Memory B cell (primary cell): ENCODE measurements around the gene SCO2.

Source experiments
- ATAC-seq: fragments of 150-1000 bp; cut with Tn5 transposase; 2 replicates; pipeline ENCODE4 v1.10.0; 2021; ENCODE audit warnings: low read depth, mild to moderate bottlenecking, moderate library complexity
- DNase-seq, 2 donors: peaks; one replicate each; pipeline ENCODE4 v3.0.0; 2022; ENCODE audit warnings: low spot score in 2 of 2
- H3K27ac Mint-ChIP-seq: one replicate; pipeline ENCODE4 v1.8.0; 2022; ENCODE audit warnings: mild to moderate bottlenecking, moderate library complexity, mixed read lengths
- H3K27me3 Mint-ChIP-seq: one replicate; pipeline ENCODE4 v1.8.0; 2022; ENCODE audit warnings: mixed read lengths
- H3K36me3 Mint-ChIP-seq: one replicate; pipeline ENCODE4 v1.8.0; 2022; ENCODE audit warnings: mild to moderate bottlenecking, mixed read lengths
- H3K4me1 Mint-ChIP-seq: one replicate; pipeline ENCODE4 v1.8.0; 2022; ENCODE audit warnings: mixed read lengths
- H3K4me3 Mint-ChIP-seq: one replicate; pipeline ENCODE4 v1.8.0; 2022; ENCODE audit warnings: mild to moderate bottlenecking, moderate library complexity, mixed read lengths
- H3K9me3 Mint-ChIP-seq: one replicate; pipeline ENCODE4 v1.8.0; 2022; ENCODE audit warnings: mixed read lengths

SCO2 gene, protein sequence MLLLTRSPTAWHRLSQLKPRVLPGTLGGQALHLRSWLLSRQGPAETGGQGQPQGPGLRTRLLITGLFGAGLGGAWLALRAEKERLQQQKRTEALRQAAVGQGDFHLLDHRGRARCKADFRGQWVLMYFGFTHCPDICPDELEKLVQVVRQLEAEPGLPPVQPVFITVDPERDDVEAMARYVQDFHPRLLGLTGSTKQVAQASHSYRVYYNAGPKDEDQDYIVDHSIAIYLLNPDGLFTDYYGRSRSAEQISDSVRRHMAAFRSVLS

DNA sequence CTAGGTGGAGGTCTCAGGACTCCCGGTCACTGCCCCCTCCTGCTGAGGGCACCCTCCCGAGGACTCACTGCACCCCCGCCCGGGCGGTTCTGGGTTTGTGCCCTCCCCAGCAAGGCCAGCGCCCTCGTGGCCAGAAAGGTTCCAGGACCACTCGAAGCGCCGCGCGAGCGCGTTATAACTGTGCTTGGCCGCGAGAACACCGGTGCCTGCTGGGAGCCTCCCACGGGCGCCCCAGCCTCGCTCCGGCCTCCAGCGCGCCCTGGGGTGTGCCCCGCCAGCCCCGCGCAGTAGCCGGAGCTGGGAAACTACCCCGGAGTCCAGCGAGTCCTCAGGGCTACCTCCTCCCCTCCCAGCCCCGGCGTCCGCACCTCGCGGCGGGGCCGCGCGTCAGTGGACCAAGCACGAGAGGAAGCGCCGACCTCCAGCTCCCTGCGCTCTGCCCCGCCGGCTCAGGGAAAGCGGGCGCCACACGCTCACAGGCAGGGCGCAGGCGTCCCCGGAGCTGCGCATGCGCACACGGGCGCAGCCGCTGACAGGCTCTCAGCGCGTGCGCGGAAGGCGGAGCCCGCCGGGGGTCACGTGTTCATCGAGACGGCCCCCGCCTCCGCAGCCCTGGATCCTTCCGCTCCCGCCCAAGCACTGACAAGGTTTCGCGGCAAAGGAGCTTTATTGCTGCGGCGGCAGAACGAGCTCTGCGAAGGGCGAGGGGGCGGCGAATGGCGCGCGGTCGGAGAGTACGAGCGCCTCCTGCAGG, at the start of gene SCO2:
TSS of gene SCO2 (minus strand) at position 495 of the 754 bp plus-strand sequence. CDS start 1,187 bp downstream, outside the sequence.
- H3K27ac Mint-ChIP-seq, result peak within 1 kb of the TSS; percentile 95
- no peaks in the 10 kb centered on the region for H3K9me3 Mint-ChIP-seq
- H3K4me1 Mint-ChIP-seq, result peaks cover 24% of the 10 kb centered on the region
- ATAC-seq, result peak; percentile 58
- H3K4me3 Mint-ChIP-seq, result peak within 1 kb of the TSS; percentile 88
- H3K27me3 Mint-ChIP-seq, result no peaks in the 10 kb centered on the region
- H3K36me3 Mint-ChIP-seq, result peaks cover 5% of the 10 kb centered on the region
- peak; percentile 96 to 97 for DNase-seq

DNA sequence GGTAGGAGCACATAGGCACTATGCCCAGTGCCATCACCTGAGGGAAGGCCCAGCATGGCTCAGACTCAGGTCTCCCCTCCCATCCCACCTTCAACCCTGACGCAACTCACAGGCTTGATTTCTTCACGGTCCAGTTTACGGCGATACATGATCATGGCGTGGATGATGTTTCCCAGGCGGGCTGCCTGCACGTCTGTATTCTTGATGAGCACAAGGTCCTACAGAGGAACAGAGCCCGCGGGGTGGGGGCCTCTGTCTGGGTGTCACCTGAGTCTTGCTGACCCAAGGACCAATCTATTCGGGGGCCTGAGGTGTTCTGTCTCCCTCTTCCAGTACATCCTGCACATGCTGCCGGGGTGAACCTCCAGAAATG, 49.0 kb upstream of the SCO2 start:
- Mint-ChIP-seq H3K27ac (no peak overlapping the region), H3K27me3 (no peaks in the 10 kb centered on the region), H3K4me1 (peaks cover 13% of the 10 kb centered on the region), H3K4me3 (no peak overlapping the region), H3K9me3 (no peaks in the 10 kb centered on the region), H3K36me3 (peaks cover 12% of the 10 kb centered on the region)
- no peak for ATAC-seq
- no peak for DNase-seq

DNA sequence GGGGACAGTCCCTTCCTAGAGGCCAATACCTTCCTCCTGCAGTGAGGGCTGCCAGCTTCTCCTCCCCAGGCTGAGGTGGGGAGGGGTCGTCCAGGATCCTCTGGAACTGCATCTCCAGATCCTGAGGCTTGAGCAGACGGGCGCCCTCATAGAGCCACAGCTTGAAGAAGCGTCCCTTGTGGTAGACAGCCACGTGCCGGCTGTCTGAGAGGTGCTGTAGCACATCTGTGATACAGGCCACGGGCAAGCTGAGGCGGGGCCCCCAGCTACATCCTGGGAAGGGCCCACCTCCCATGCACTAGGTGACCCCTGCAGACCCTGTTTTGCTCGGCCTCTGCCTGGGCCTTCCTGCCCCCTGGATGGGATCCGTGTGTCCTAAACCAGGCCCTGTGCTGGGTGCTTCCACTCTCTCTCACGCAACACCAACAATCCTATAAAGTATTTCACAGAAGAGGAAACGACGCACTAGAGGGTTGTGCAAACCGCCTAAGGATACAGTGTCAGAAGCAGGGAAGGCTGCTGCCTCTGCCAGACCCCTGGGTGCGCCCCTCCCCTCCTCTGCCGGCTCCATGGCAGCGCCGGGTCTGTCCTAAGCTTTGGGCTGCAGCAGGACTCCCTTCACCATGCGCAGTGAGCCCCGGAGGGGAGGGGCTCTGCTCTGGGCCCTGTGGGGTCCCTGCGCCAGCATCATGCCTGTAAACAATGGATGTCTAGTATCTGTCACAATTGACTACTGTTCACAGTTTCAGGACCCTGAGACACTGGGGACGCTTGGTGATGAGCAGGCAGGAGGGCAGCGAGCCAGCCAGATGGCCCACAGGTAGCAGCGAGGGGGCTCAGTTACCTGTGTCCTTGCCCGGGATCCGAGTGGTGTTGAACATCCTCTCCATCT, 48.3 kb upstream of the SCO2 start:
- Mint-ChIP-seq H3K36me3 (peaks cover 12% of the 10 kb centered on the region), H3K4me1 (peaks cover 13% of the 10 kb centered on the region), H3K27ac (no peak overlapping the region), H3K27me3 (no peaks in the 10 kb centered on the region), H3K4me3 (no peak overlapping the region), H3K9me3 (no peaks in the 10 kb centered on the region)
- ATAC-seq (no peak), DNase-seq (no peak)

DNA sequence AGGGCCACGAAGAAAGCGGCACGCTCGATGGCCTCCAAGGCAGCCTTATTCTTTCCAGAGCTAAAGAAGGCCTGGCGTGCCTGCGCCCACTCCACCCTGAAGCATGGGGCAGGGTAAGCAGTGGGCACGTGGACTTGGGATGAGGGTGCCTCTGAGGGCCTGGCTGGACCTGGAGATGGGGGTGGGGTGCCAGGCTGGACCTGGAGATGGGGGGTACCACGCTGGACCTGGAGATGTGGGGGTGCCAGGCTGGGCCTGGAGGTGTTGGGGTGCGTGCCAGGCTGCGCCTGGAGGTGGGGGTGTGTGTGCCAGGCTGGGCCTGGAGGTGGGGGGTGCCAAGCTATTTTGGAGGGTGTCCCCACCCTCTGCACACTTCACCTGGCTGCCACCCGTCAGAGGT, 47.6 kb upstream of the SCO2 start:
- no peak for DNase-seq
- H3K4me3 Mint-ChIP-seq, result no peak overlapping the region

DNA sequence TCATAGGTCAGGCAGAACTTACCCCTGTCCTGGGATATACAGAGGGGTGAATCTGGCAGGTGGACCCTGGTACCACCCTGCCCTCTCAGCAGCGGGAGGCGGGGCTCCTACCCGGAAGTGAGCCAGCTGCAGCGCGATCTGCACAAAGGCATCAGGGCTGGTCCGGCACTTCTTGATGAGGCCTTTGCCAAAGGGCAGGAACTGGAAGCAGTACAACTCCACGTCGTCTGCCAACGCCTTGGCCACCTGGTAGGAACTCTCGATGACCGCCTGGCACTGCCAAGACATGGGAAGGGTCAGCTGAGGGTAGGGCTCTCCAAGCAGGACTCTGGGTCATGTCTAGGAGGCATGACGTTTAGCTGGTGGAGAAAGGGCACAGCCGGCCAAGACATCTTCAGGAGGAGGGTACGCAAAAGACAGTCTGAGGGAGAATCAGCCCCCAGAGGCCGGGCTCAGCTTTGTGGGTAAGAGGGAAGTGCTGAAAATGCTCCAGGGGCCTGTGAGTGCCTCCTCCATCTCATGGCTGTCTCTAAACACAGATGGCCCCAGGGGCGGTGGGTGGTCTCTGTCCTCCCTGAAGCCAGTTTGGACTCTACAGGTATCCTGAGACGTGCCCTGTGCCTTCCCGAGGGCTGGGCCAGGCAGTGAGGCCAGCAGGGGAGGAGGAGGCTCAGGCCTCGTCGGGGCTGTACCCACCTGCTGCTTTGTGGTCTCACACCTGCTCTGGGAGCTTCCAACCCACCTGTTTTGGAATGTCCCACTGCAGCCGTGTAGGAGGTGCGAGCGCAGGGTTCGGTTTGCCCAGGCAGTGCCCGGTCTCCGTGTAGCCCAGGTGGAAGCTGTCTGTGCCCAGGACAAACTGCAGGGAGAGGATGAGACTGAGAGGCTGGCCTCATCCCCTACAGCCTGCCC, 46.1 kb upstream of the SCO2 start:
- Mint-ChIP-seq H3K4me3 (no peak overlapping the region), H3K27me3 (no peaks in the 10 kb centered on the region), H3K27ac (no peak overlapping the region), H3K9me3 (no peaks in the 10 kb centered on the region), H3K36me3 (peaks cover 11% of the 10 kb centered on the region), H3K4me1 (peaks cover 11% of the 10 kb centered on the region)
- ATAC-seq (no peak), DNase-seq (no peak)

More for the DNA sequence above, 47.6 kb upstream of the SCO2 start:
- Mint-ChIP-seq H3K4me1 (peaks cover 13% of the 10 kb centered on the region), H3K27me3 (no peaks in the 10 kb centered on the region), H3K36me3 (peaks cover 12% of the 10 kb centered on the region), H3K9me3 (no peaks in the 10 kb centered on the region), H3K27ac (no peak overlapping the region)
- ATAC-seq, result no peak

DNA sequence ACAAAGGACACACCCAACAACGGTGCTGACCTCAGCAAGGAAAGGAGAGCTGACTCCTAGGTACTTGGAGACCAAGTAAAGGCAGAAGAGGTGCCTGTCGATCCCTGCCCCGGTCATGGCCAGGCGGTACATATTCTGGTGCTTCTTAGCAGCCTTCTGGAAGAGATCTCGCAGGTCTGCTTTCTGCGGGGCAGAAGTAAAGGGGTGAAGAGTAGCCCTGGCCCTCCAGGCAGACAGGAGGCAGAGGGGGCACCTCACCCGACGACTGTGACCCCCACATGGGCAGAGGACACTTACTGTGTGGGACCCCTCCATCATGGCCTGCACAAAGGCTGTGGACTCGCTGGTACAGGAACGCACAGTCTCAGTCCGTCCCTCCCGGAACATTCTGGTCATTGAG, 45.5 kb upstream of the SCO2 start:
- Mint-ChIP-seq H3K27ac (no peak overlapping the region), H3K36me3 (peaks cover 11% of the 10 kb centered on the region), H3K4me1 (peaks cover 11% of the 10 kb centered on the region), H3K9me3 (no peaks in the 10 kb centered on the region), H3K4me3 (no peak overlapping the region), H3K27me3 (no peaks in the 10 kb centered on the region)
- ATAC-seq (no peak), DNase-seq (no peak)

DNA sequence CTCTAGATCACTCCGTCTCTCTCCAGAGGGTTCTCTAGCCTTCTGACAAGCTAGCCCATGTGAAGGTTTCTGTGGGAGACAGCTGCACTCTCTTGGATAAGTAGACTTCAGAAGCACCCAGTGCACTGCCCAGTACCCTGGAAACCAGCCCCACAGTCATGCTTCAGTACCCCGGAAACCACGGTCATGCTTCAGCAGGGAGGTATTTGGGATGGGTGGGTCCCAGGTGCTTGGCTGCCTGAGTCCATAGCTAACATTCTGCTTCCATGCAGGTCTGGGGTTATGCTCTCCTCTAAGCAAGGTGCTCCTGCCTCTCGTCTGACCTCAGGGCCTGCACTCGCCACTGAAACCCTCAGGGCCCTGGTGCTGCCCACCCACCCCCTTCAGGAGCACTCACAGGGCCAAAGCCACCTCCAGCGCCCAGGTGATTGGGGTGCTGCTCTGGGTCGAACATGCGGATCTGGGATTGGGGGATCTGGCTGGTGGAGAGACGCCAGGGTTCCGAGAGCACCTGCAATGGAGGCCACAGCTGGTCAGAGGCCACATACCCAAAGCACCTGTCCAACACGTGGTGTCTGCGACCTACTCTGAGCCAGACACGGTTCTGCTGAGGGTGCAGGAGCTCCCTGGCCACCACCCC, 44.6 kb upstream of the SCO2 start:
- DNase-seq (no peak), ATAC-seq (no peak)
- no peaks in the 10 kb centered on the region for H3K27me3 Mint-ChIP-seq
- peaks cover 11% of the 10 kb centered on the region for H3K4me1 Mint-ChIP-seq
- no peak overlapping the region for H3K4me3 Mint-ChIP-seq
- no peaks in the 10 kb centered on the region for H3K9me3 Mint-ChIP-seq
- H3K27ac Mint-ChIP-seq, result no peak overlapping the region
- H3K36me3 Mint-ChIP-seq, result peaks cover 9% of the 10 kb centered on the region

DNA sequence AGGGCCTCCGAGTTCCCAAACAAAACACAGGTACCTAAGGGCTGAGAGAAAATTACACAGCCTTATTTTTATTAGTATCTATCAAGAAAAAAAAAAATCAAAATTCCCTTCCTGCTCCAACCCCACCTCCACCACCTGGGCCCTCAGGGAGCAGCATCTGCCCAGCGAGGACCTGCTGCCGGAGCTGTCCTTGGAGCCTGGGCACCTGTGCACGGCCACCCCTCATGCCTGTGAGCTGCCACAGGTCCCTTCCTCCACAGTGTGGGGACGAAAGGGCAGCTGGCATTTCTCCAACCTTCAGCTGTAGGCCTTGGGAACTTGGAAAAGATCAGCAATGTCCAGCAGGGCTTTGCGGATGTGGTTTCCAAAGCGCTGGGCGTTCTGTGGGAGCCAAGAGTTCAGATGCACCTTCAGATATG, 43.7 kb upstream of the SCO2 start:
- H3K4me3 Mint-ChIP-seq, result no peak overlapping the region
- no peak for ATAC-seq

DNA sequence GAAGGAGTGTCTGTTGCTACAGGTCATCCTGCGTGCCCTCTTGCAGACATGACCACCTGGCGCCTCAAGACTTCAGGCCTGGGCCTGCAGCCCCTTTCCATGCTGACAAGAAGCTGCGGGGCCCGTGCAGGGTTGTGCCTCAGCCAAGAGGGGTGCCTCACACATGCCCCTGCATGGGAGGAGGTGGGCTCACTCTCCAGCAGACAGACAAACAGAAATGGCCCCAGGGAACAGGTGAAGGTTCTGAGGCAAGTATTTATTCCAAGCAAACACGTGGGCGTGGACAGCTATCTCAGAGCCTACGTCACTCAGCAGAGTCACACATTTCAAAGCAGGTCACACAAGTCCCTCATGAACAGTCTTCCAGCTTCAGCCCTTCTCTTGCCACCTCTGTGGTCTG, 43.2 kb upstream of the SCO2 start:
- no peaks in the 10 kb centered on the region for H3K9me3 Mint-ChIP-seq
- DNase-seq (no peak), ATAC-seq (no peak)
- H3K27me3 Mint-ChIP-seq, result no peaks in the 10 kb centered on the region
- H3K4me1 Mint-ChIP-seq, result peaks cover 11% of the 10 kb centered on the region
- no peak overlapping the region for H3K4me3 Mint-ChIP-seq
- peaks cover 9% of the 10 kb centered on the region for H3K36me3 Mint-ChIP-seq
- H3K27ac Mint-ChIP-seq, result no peak overlapping the region

More for the DNA sequence above, 43.7 kb upstream of the SCO2 start:
- Mint-ChIP-seq H3K36me3 (peaks cover 9% of the 10 kb centered on the region), H3K9me3 (no peaks in the 10 kb centered on the region), H3K27me3 (no peaks in the 10 kb centered on the region), H3K4me1 (peaks cover 11% of the 10 kb centered on the region), H3K27ac (no peak overlapping the region)
- no peak for DNase-seq

DNA sequence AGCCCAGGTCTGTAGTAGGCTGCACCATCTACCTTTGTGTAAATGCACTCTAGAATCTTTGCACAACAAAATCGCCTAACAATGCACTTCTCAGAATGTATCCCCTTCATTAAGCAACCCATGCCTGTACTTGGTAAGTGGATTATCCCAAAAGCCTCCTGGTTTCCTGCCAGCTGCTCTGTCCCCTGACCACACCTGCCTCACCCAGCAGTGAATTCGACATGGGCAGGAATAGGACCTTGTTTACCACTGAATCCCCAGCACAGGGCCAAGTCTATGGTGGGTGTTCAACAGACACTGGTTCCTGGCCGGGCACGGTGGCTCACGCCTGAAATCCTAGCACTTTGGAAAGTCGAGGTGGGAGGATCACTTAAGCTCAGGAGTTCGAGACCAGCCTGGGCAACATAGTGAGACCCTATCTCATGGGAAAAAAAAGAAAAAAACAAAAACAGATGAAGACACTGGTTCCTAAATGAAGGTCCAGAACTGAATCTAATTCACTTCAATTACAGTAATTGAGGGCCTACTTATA, 42.4 kb upstream of the SCO2 start:
- peaks cover 18% of the 10 kb centered on the region for H3K4me1 Mint-ChIP-seq
- H3K36me3 Mint-ChIP-seq, result peaks cover 7% of the 10 kb centered on the region
- ATAC-seq (no peak), DNase-seq (no peak)
- no peak overlapping the region for H3K27ac Mint-ChIP-seq
- H3K27me3 Mint-ChIP-seq, result no peaks in the 10 kb centered on the region
- no peak overlapping the region for H3K4me3 Mint-ChIP-seq
- no peaks in the 10 kb centered on the region for H3K9me3 Mint-ChIP-seq

DNA sequence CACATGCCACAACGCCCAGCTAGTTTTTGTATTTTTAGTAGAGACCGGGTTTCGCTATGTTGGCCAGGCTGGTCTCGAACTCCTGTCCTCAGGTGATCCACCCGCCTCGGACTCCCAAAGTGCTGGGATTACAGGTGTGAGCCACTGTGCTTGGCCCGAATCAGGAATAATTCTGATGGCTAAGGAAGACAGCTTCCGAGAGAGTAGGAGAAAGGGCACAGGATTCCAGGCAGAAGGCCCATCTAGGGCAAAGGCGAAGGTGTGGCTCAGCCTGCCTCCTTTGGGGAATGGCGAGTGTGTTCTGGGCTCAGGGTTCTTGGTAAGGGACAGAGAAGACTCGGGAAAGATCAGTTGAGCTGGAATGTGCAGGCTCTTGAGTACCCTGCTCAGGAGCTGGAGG, 38.9 kb upstream of the SCO2 start:
- H3K4me3 Mint-ChIP-seq, result no peak overlapping the region
- ATAC-seq (no peak), DNase-seq (no peak)
- H3K4me1 Mint-ChIP-seq, result peaks cover 16% of the 10 kb centered on the region
- H3K36me3 Mint-ChIP-seq, result no peaks in the 10 kb centered on the region
- H3K9me3 Mint-ChIP-seq, result no peaks in the 10 kb centered on the region
- H3K27me3 Mint-ChIP-seq, result no peaks in the 10 kb centered on the region
- H3K27ac Mint-ChIP-seq, result no peak overlapping the region

DNA sequence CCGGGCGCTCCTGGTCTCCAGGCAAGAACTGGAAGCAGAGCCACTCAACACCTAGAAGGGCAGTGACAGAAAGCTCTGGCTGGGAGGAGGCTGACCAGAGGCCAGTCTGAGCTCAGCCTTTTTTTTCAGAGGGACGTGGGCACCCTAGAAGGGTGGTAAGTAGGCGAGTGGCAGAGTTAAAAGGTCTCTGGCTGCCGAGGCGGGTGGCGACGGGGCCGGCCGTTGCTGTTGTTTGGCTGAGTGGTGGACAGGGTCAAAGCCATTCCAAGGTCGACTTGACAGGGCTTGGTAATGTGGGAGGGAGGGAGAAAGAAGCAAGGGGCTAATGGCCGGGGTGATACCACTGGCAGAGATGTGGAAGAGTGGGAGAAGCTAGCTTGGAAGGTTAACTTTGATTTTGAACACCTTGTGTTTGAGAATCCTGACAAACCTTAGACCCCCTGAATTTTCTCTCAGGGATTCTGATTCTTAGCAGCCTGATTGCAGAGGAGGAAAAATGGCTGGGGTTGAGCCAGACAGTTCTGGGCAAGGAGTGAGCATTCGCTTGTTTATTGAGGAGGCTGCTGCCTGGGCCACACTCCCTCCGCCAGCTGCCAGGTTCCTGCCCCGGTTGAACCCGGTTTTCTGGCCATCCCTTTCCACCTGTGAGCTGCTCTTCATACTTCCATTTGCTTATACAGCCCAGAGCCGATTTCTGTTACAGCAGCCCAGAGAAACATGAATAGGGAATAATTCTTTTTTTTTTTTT, 38.2 kb upstream of the SCO2 start:
- Mint-ChIP-seq H3K27ac (peak overlapping the region; percentile 85), H3K27me3 (no peaks in the 10 kb centered on the region), H3K4me1 (peaks cover 16% of the 10 kb centered on the region), H3K9me3 (no peaks in the 10 kb centered on the region), H3K4me3 (peak overlapping the region; percentile 89), H3K36me3 (no peaks in the 10 kb centered on the region)
- no peak for DNase-seq
- ATAC-seq, result no peak
